DMS153 treated with DMSO at 0.1 percent for 48 hours (cell line): ENCODE measurements around the gene GPR89B.
"Not testable (repeated sequence)": the region's sequence is repeated elsewhere in the genome, so short reads cannot be mapped to it uniquely, and the experiment has no call there.

ENCODE experiments used
- DNase-seq: peaks from one replicate; lab custom pipeline; 2025; ENCODE audit not compliant: unreplicated experiment; lab: John Stamatoyannopoulos, UW

Gene GPR89B

GRCh38 chr1:148027004-148027403 is 98.8 kb downstream of the GPR89B start:
- DNase-seq = not testable (repeated sequence)

GRCh38 chr1:148032247-148032646 is 104.0 kb downstream of the GPR89B start:
- not testable (repeated sequence) for DNase-seq

GRCh38 chr1:148032690-148033089 is 104.5 kb downstream of the GPR89B start:
- not testable (repeated sequence) for DNase-seq

GRCh38 chr1:148033147-148033546 is 104.9 kb downstream of the GPR89B start:
- DNase-seq = not testable (repeated sequence)

GRCh38 chr1:148037850-148038461 is 109.7 kb downstream of the GPR89B start:
- DNase-seq = not testable (repeated sequence)

DNA sequence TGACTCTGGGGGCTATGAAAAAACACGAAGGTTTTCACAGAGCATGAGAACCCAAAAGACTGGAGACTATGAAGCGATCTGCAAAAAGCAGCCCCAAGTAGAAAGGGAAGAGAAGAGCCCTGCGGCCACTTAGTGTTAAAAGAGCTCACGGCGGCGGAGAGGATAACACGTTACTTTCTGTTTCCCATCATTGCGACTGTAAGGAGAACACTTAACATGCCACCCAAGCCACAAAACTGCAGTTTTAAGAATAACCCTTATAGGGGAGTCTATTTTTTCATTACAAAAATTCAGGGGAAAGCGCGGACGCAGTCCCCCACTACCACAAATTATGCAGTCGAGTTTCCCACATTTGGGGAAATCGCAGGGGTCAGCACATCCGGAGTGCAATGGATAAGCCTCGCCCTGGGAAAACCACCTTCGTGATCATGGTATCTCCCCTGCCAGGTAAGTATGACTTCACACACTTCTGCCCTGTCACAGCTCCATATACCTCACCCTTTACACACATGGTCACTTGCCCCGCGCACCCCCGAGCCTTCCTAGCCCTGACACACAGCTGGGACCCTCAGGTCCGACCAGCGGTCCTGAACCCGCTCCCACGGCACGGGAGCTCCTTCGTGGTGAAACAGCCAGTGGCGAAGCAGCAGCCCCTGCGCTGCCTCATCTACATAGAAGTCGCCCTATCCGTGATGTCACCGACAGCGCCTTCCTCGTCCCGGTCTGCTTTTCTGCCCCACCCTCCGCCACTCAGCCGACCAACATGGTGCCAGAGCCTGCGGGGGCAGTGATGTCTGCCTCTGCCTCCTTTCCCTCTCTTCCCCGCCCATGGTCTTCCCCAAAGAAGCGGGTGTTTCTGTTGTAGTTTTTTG is 110.5 kb downstream of the GPR89B start:
- DNase-seq = peak; percentile 82
